Central memory CD8-positive, alpha-beta T cell (primary cell): ENCODE measurements around the gene TNFAIP8L1.
A peak's percentile ranks its signal among the peaks of the same experiment; 100 is the strongest.
"Not testable (repeated sequence)": the region's sequence is repeated elsewhere in the genome, so short reads cannot be mapped to it uniquely, and the experiment has no call there.

Source experiments
- ATAC-seq: fragments of 150-1000 bp; cut with Tn5 transposase; replicated peaks from 2 replicates; pipeline ENCODE4 v1.10.0; 2022; ENCODE audit warnings: mild to moderate bottlenecking, moderate FRiP score, moderate number of reproducible peaks; ENCODE audit not compliant: poor library complexity, severe bottlenecking; ENCODE audit errors: extremely low read depth
- DNase-seq, 2 donors: peaks; one replicate each; pipeline ENCODE4 v3.0.0; 2021; ENCODE audit warnings: low spot score in 2 of 2
- H3K27ac Mint-ChIP-seq: one replicate; pipeline ENCODE4 v1.8.0; 2022; ENCODE audit warnings: low read depth, mild to moderate bottlenecking, moderate library complexity, mixed read lengths
- H3K27me3 Mint-ChIP-seq: one replicate; pipeline ENCODE4 v1.8.0; 2022; ENCODE audit warnings: mixed read lengths
- H3K36me3 Mint-ChIP-seq: one replicate; pipeline ENCODE4 v1.8.0; 2022; ENCODE audit warnings: mild to moderate bottlenecking, moderate library complexity, mixed read lengths; ENCODE audit not compliant: insufficient read depth
- H3K4me1 Mint-ChIP-seq: one replicate; pipeline ENCODE4 v1.8.0; 2022; ENCODE audit warnings: mixed read lengths
- H3K4me3 Mint-ChIP-seq: one replicate; pipeline ENCODE4 v1.8.0; 2022; ENCODE audit warnings: mild to moderate bottlenecking, moderate library complexity, mixed read lengths
- H3K9me3 Mint-ChIP-seq: one replicate; pipeline ENCODE4 v1.8.0; 2022; ENCODE audit warnings: mixed read lengths

The TNFAIP8L1 gene

DNA sequence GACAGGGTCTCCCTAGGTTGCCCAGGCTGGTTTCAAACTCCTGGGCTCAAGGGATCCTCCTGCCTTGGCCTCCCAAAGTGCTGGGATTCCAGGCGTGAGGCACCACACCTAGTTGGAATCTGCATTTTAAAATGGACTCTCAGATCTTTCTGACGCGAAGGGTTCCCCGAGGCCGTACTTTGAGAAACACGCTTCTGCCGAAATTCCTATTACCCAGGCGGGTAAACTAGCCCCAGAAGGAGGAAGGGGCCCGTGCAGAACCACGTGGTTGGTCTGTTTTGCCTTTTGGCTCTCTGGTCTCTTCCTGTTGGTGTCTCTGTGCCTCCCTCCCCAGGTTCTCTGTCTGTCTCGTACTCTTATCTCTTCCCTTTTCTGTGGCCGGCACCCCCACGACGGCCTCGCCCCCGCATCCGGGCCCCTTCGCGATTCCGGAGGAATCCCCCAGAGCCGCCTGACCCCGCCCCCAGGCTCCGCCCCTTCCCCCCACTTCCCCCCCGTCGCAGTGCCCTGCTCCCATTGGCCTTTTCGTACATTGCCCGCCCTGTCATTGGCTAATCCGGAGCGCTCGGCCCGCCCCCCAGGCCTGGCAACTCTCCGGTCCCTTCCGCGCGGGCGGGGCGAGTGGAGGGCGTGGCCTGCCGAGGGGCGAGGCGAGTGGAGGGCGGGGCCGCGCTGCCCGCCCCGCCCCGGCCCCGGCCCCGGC is at the start of gene TNFAIP8L1:
TNFAIP8L1 (plus strand) TSS at position 689 of the 703 bp plus-strand sequence. CDS start 12,354 bp downstream, outside the sequence.
- peak within 1 kb of the TSS; percentile 96 for H3K4me3 Mint-ChIP-seq
- H3K36me3 Mint-ChIP-seq = no peaks in the 10 kb centered on the region
- DNase-seq (peak; percentile 97 to 98), ATAC-seq (peak; percentile 94)
- H3K9me3 Mint-ChIP-seq = no peaks in the 10 kb centered on the region
- H3K27ac Mint-ChIP-seq = peak within 1 kb of the TSS; percentile 99
- H3K4me1 Mint-ChIP-seq = peaks cover 20% of the 10 kb centered on the region
- no peaks in the 10 kb centered on the region for H3K27me3 Mint-ChIP-seq

DNA sequence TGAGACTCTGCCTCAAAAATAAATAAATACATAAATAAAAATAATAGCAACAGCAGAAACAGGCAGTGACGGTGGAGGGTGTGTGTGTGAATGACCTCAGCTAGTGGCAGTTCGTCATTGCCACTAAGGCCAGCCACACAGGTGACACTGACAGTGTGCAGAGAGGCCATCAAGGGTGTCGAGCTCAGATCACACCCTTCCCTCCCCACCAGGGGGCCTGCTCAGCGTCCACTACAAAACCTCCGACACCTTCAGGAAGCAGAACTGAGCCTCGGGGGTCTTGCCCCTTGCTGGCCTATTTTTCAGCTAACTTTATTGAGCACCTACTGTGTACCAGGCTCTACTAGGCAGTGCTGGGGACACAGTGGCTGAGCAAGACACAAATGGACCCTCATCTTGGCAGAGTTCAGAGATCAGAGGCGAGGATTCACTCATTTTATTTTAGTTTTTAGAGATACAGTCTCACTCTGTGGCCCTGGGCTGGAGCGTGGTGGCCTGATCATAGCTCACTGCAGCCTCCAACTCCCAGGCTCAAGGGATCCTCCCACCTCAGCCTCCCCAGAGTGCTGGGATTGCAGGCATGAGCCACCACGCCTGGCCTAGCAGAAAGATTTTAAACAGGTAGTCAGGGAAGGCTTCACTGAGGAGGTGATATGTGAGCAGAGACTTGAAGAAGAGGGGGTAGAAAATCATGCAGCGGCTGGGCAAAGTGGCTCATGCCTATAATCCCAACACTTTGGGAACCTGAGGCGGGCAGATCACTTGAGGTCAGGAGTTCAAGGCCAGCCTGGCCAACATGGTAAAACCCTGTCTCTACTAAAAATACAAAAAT is 49.5 kb upstream of the TNFAIP8L1 start:
- Mint-ChIP-seq H3K27ac (no peak overlapping the region), H3K4me3 (no peak overlapping the region), H3K4me1 (no peaks in the 10 kb centered on the region), H3K36me3 (peaks cover 2% of the 10 kb centered on the region), H3K9me3 (no peaks in the 10 kb centered on the region), H3K27me3 (peaks cover 71% of the 10 kb centered on the region)
- ATAC-seq = no peak
- DNase-seq = no peak

DNA sequence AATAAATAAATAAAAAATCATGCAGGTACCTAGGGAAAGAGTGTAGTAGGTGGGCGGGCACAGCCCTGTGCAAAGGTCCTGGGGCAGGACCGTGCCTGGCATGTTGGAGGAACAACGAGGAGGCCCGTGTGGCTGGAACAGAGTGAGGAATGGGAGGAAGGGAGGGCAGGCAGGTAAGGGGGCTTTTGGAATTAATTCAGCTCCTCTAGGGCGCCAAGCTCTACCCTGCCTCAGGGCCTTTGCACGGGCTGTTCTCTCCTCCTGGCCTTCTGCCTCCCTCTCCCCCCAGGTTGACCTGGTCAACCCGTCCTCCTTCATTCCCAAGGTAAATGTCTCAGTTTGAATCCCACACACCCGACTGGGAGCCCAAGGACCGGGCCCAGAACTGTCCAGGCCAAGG is 48.8 kb upstream of the TNFAIP8L1 start:
- ATAC-seq (no peak), DNase-seq (no peak)
- Mint-ChIP-seq H3K27ac (no peak overlapping the region), H3K9me3 (no peaks in the 10 kb centered on the region), H3K27me3 (peaks cover 63% of the 10 kb centered on the region), H3K4me1 (no peaks in the 10 kb centered on the region), H3K36me3 (peaks cover 2% of the 10 kb centered on the region), H3K4me3 (no peak overlapping the region)

DNA sequence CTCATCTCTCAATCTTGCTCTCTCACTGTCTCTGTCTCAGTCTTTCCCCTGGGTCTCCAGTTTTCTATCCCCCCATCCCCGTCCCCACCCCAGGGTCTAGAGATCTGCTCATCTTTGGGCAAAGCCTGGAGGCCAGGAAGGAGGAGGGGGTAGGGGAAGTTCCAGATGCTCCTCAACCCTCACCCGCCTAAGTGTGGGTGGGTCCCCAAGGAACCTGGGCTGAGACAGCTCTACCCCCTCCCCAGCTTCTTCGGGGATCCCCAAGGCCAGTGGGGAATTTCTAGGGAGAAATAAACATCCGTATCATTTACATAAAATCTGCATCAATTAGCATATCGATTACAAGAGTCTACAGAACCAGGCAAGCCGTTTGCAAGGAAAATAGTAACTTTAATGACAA is 48.0 kb upstream of the TNFAIP8L1 start:
- no peak overlapping the region for H3K27ac Mint-ChIP-seq
- peaks cover 2% of the 10 kb centered on the region for H3K36me3 Mint-ChIP-seq
- ATAC-seq (no peak), DNase-seq (no peak)
- no peaks in the 10 kb centered on the region for H3K4me1 Mint-ChIP-seq
- no peaks in the 10 kb centered on the region for H3K9me3 Mint-ChIP-seq
- H3K4me3 Mint-ChIP-seq = no peak overlapping the region
- H3K27me3 Mint-ChIP-seq = peaks cover 56% of the 10 kb centered on the region

DNA sequence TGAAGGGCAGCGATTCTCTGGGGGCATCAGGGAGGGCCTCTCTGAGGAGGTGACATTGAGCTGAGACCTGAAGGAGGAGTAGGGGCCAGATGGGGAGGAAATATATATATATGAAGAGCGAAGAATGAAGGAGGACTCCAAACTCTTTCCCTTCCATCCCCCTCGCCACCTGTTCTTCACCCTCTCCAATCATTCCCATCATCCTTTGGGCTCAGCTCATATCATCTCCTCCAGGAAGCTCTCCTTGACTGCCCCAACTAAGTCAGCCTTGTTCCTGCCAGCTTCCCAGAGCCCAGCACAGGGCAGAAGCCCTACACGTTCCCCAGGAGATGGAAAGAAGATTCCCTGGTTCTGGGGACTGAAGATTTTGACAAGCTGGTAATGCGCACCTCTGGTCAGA is 46.9 kb upstream of the TNFAIP8L1 start:
- peaks cover 2% of the 10 kb centered on the region for H3K36me3 Mint-ChIP-seq
- H3K4me3 Mint-ChIP-seq = no peak overlapping the region
- DNase-seq (no peak), ATAC-seq (no peak)
- no peaks in the 10 kb centered on the region for H3K9me3 Mint-ChIP-seq
- H3K27me3 Mint-ChIP-seq = peaks cover 55% of the 10 kb centered on the region
- no peak overlapping the region for H3K27ac Mint-ChIP-seq
- H3K4me1 Mint-ChIP-seq = peaks cover 4% of the 10 kb centered on the region

DNA sequence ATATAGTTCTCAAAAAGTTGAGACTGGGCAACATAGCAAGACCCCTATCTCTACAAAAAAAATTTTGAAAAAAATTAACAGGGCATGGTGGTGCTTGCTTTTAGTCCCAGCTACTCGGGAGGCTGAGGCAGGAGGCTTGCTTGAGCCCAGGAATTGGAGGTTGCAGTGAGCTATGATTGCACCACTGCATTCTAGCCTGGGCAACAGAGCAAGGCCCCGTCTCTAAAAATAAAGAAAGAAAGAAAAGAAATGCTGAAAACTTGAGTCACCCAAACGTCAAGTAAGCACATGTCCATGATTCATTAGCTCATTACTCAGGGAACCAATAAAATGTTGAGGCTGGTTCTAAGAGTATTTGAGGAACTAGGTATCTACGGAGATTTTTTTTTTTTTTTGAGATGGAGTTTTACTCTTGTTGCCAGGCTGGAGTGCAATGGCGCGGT is 45.9 kb upstream of the TNFAIP8L1 start:
- ATAC-seq (no peak), DNase-seq (no peak)
- peaks cover 2% of the 10 kb centered on the region for H3K36me3 Mint-ChIP-seq
- H3K27ac Mint-ChIP-seq = no peak overlapping the region
- H3K27me3 Mint-ChIP-seq = peaks cover 48% of the 10 kb centered on the region
- H3K4me3 Mint-ChIP-seq = no peak overlapping the region
- no peaks in the 10 kb centered on the region for H3K9me3 Mint-ChIP-seq
- H3K4me1 Mint-ChIP-seq = peaks cover 6% of the 10 kb centered on the region

DNA sequence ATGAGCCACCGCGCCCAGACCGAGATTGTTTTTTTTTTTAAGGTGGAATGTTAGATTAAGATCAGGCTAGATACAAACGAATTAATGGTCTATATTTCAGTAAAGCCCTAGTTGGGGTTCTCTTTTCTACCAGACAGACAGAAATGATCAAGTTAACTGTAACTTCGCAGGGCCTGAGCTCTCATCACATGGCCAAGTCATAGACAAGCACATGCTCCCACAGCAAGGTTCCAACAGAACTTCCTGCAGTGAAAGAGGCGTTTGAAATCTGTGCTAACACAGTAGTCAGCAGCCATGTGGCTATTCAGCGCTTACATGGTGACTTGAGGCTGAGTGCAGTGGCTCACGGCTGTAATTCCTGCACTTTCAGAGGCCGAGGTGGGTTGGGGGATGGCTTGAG is 45.1 kb upstream of the TNFAIP8L1 start:
- peaks cover 51% of the 10 kb centered on the region for H3K27me3 Mint-ChIP-seq
- H3K36me3 Mint-ChIP-seq = no peaks in the 10 kb centered on the region
- H3K4me1 Mint-ChIP-seq = peaks cover 6% of the 10 kb centered on the region
- no peaks in the 10 kb centered on the region for H3K9me3 Mint-ChIP-seq
- DNase-seq = no peak
- no peak overlapping the region for H3K27ac Mint-ChIP-seq
- H3K4me3 Mint-ChIP-seq = no peak overlapping the region
- ATAC-seq = no peak

DNA sequence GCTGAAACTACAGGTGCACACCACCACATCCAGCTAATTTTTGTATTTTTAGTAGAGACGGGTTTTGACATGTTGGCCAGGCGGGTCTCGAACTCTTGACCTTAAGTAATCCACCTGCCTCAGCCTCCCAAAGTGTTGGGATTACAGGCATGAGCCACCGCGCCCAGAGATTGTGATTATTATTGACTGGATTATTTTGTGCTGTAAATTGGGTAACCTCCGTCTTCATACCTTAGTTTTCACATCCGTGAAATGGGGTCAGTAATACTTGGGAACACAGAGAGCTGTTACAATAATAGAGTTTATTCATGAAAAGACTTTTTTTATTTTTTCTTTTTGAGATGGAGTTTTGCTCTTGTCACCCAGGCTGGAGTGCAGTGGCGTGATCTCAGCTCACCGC is 44.2 kb upstream of the TNFAIP8L1 start:
- H3K4me1 Mint-ChIP-seq, H3K36me3 Mint-ChIP-seq, H3K9me3 Mint-ChIP-seq, H3K27ac Mint-ChIP-seq, ATAC-seq, DNase-seq, H3K4me3 Mint-ChIP-seq: not testable (repeated sequence)
- H3K27me3 Mint-ChIP-seq = peaks cover 47% of the 10 kb centered on the region

DNA sequence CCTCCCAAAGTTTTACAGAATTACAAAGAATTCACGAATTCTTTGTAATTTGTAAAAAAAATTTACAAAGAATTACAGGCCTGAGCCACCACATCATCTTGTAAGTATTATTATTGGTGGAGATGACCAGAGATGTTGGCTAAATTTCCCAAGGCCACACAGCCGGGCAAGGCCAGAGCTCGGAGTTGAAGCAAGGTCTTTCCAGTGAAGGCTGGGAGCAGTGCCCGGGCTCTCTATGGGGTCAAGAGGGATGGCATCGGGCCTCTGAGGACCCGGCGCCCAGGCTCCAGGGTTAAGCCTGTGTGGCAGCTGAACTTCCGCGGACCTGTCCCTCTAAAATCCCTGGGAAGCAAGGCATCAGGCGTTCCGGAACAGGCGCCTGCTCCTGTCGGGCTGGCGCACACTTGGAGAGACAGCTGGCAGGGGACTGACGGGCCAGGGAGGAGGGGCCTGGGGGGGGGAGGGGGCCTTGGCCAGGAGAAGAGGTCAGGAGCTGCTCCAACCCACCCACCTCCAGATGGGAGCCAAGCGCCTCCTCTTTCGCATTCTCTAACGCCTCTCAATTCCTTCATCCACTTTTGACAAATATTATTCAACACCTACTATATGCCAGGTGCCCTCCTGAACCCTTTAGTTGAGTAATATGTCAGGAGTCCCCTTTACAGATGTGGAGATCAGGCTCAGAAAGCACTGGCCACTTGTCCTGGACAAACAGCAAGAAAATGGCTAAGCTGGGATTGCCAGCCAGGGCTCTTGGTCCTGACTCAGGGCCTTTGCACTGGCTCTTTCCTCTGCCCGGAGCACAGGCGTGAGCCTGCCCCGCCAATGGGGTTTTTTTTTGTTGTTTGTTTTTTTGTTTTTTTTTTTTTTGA is 43.0 kb upstream of the TNFAIP8L1 start:
- no peaks in the 10 kb centered on the region for H3K36me3 Mint-ChIP-seq
- H3K9me3 Mint-ChIP-seq = no peaks in the 10 kb centered on the region
- ATAC-seq = no peak
- no peak for DNase-seq
- peaks cover 36% of the 10 kb centered on the region for H3K27me3 Mint-ChIP-seq
- H3K4me1 Mint-ChIP-seq = peaks cover 6% of the 10 kb centered on the region
- H3K4me3 Mint-ChIP-seq = no peak overlapping the region
- no peak overlapping the region for H3K27ac Mint-ChIP-seq

DNA sequence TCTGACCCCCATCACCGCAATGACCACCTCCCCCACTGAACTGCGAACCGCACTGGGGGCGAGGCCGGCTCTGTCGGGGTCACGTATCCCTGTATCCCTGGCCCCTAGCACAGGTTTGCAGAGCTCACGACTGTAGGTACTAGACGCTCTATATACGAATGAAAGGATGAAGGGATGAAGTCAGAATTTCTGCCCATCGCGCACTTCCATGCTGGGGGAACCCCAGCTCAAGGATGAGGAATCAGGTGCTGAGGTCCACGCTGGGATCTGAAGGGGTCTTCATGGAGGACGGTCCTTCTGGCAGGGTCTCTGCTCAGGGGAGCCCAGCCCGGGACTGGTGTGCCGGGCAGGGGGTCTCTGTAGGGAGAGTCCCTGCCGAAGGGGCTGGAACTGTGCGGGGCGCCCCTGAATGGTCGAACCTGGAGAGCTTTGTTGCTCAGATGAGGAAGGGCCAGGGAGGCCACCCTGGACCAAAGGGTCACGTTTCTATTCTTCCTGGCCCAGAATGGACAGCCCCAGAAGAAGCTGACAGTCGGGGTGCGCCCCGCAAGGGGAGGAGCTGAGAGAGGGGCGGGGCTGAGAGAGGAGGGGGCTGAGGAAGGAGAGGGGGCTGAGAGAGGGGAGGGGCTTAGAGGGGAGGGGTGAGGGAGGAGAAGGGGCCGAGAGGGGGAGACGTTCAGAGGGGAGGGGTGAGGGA is 41.9 kb upstream of the TNFAIP8L1 start:
- H3K27ac Mint-ChIP-seq = no peak overlapping the region
- peaks cover 6% of the 10 kb centered on the region for H3K4me1 Mint-ChIP-seq

DNA sequence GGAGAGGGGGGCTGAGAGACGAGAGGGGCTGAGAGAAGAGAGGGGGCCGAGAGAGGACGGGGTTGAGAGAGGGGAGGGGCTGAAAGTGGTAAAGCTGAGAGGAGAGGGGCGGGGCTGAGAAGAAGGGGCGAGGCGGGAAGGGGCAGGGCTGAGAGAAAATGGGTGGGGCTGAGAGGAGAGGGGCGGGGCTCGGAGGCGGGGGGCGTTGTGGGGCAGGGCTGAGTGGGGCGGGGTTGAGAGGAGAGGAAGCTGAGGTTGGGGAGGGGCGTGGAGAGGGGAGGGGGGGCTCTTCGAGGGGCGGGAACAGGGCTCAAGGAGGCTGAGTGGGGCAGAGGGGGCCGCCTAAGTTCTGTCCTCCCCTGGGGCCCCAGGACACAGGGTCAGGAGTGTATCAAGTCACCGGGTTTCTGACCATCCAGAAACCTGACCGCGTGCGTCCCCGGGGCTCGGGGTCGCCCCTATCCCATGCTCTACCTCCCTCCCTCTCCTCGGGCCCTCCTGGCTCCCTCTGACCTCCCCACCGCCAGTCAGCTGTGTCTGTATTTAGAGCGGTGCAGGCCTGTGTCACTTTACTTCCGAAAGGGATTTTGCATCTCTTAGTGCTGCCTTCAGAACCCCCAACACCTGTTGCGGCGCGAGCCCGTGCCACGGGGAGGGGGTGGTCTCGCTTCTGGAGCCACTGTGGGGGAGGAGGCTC is 41.2 kb upstream of the TNFAIP8L1 start:
- Mint-ChIP-seq H3K36me3 (no peaks in the 10 kb centered on the region), H3K27me3 (peaks cover 19% of the 10 kb centered on the region), H3K4me1 (peaks cover 6% of the 10 kb centered on the region), H3K9me3 (no peaks in the 10 kb centered on the region), H3K4me3 (peak overlapping the region; percentile 26), H3K27ac (no peak overlapping the region)
- ATAC-seq (peak; percentile 58), DNase-seq (no peak)

More for the DNA sequence above, 41.9 kb upstream of the TNFAIP8L1 start:
- H3K27me3 Mint-ChIP-seq = peaks cover 24% of the 10 kb centered on the region
- no peaks in the 10 kb centered on the region for H3K36me3 Mint-ChIP-seq
- no peak for ATAC-seq
- DNase-seq = no peak
- H3K4me3 Mint-ChIP-seq = peak overlapping the region; percentile 50
- H3K9me3 Mint-ChIP-seq = no peaks in the 10 kb centered on the region
